ENCODE results near the gene C1QC.

The C1QC gene

DNA sequence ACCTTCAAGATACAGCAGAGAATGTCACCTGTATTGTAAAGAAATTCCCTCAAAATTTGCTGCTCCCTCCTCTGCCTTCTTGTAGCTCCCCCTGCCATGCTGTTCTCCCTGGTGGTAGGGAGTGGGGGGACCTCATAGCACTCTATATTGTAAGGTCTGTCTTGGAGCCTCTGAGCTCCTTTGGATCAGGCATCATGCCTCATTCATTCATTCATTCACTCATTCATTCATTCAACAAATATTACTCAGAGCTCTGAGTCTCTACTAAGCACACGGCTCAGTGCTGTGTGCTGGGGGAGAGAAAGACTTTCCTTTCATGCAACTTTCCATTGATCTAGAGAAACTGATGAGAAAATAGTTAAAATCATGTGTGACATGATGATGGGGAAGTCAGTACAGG, 40.1 kb downstream of the C1QC start:
- no peak for DNase-seq

DNA sequence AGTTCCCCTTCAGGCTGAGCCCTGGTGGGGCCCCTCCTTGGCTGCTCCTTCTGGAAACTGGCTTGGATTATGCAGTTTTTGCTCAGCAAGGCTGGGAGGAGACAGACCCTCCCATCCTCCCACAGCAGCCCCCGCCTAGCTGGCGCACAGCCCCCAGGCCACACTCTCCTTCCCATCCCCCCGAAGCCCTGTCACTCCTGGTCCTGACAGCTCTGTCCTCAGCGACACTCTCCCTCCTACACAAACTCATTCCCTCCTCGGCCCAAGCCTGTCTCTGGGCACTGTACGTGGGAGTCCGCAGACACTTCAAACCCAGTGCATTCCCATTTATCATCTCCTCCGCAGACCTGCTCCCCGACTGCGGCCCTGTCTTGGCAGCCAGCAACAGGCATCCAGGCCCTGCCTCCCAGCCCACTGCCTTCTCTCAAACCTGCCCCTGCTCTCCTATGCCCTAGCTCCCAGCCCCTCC, 42.2 kb downstream of the C1QC start:
- no peak for DNase-seq

DNA sequence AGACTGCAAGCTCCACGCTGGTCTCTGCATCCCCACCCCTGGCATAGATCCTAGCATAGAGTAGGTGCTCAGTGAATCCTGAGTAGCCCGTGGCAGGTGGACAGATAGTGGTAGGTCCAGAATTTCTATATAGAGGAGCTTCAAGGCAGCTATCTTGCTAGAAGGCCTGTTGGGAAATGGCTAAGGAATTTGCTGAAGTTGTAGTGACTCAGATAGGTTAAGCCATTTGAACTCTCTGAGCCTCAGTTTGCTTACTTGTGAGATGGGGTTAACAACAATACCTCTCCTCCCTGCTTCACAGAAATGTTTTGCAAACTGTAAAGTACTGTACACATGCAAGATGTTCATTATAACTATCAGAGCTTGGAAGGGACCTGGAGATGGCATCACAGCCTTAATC, 43.8 kb downstream of the C1QC start:
- DNase-seq, result no peak

DNA sequence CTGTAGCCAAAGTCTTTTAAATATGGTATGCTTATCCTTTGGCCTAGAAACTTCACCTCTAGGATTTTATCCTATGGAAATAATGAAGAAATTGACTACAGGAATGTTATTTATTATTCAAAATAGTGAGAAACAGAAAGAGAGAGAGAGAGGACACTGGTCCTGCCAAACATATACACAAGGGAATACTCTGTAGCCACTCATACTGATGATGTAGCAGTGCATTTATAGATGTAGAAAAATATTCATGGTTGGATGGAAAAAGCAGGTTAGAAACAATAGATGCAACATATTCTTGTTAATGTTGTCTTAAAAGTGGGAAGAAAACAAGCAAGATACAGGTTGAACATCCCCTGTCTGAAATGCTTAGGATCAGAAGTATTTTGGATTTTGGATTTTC, 45.0 kb downstream of the C1QC start:
- no peak for DNase-seq

DNA sequence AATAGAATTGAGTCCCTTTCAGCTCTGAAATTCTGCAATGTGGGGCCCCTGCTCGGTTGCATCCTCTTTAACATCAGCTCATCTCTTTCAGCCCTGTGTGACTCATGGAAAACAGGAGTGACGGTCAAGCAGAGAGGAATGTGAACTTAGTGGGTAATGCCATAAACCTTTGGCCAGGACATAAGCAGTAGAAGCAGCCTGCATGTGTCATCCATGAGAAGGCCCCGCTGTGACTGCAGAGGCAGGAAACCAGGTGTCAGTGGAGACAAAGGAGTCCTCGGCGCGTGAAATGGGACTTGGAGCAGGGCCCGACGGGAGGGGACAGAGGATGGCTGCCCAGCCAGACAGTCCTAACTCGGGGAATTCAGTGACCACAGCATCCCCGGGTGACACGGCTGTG, 46.1 kb downstream of the C1QC start:
- no peak for DNase-seq

DNA sequence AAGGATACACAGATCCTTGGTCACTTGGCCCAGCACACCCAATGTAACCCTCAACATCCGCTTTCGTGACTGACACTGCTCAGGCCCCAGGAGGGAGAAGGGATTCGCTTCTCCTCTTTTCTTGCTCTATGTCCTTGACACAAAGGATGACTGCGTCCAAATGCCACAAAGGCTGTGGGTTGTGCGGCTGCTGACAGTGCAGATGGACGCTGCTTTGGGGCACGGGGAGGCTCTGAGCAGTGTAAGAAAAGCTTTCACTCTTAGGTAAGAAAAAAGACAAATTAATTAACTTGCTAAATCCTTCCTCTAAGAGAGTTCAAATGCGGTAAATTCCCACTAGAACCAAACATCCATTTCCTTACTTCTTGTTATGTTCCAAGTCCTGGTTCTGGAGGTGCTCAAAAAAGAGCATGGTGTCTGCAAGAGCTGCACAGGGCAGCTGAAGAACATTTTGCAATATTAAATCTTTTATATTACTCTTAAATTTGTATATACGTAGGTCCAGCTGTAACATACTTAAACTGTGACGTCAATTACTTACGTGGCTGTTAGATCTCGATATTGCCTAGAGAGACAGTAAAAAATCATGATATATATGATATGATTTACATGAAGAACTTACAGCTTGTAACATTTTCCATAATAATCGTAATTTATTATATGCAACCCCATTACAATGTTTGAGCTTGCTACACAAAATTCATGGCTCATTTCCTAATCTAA, 47.8 kb downstream of the C1QC start:
- DNase-seq, result no peak

DNA sequence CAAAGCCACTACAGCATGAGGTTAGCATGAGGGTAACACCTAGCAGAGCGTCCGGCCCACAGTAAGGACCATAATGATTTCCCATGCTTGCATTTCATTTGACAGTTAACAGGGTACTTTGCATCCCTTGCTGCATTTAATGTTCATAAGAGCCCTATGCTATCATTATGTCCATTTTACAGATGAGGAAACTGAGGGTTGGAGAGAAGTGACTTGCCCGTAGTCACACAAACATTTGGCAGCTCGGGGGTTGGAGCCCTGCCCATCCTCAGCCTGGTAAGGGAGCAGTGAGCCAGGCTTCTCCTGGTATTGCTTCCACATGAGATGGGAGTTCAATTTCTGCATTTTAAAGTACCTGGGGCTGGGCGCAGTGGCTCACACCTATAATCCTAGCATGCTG, 50.7 kb downstream of the C1QC start:
- DNase-seq, result no peak

DNA sequence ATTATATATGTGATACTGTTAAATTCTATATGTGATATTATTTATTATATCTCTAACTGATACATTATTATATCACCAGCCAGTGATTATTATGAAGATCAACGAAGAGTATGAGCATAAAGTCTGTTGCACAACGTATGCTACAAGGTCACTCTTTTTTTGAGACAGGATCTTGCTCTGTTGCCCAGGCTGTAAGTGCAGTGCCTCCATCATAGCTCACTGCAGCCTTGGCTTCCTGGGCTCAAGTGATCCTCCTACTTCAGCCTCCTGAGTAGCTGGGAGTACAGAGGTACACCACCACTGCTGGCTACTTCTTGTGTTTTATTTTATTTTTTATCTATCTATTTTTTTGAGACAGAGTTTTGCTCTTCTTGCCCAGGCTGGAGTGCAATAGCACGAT, 53.2 kb downstream of the C1QC start:
- no peak for DNase-seq
